AG04450 (cell line): Measurements from ENCODE around the gene CCDC30. TPM values are rescaled to one million over a fixed set of nuclear protein-coding genes. Genes with fewer than 3 reads are reported as not detected.

Experiments used
- CTCF ChIA-PET: fragments of 300-600, 350-600 bp; formaldehyde crosslinking; extraction: SDS; loops from one replicate; lab custom pipeline; 2022; ENCODE audit warnings: antibody characterized with exemption, inconsistent platforms; lab: Charles Lee
- POLR2A ChIA-PET: fragments of 350-600 bp; formaldehyde crosslinking; extraction: SDS; loops from one replicate; lab custom pipeline; 2021; ENCODE audit warnings: antibody characterized with exemption, inconsistent platforms; lab: Yijun Ruan, JAX
- DNase-seq: peaks from one replicate; pipeline ENCODE4 v3.0.0-alpha.2; 2011; ENCODE audit warnings: low read depth, low spot score
- H3K27ac ChIP-seq: one replicate; pipeline ENCODE4 v1.5.1; 2012; ENCODE audit warnings: low read depth, low read length, control low read depth
- H3K27me3 ChIP-seq: one replicate; pipeline ENCODE4 v1.6.0; 2012; ENCODE audit warnings: low read length; ENCODE audit not compliant: control insufficient read depth, insufficient read depth
- H3K4me3 ChIP-seq: 2 replicates; pipeline ENCODE4 v1.5.1; 2011; ENCODE audit warnings: mild to moderate bottlenecking, low read depth, low read length, control low read depth
- H3K9me3 ChIP-seq: 2 replicates; pipeline ENCODE4 v1.5.1; 2012; ENCODE audit warnings: low read length; ENCODE audit not compliant: control insufficient read depth, insufficient read depth
- polyA plus RNA-seq: library from polyadenylated mRNA; depleted of rRNA; stranded (reverse); fragments of >200 nt; gene quantifications from 2 replicates; pipeline ENCODE4 v1.2.3, GENCODE V29; 2011
- TF ChIP-seq, protein P1 (sequence below): IDR thresholded peaks from 2 replicates; pipeline ENCODE4 v1.5.1; 2011; ENCODE audit warnings: low read depth, low read length, control low read depth, inconsistent platforms

CCDC30 gene
- polyA plus RNA-seq, 1 experiment = 0.61 TPM

DNA sequence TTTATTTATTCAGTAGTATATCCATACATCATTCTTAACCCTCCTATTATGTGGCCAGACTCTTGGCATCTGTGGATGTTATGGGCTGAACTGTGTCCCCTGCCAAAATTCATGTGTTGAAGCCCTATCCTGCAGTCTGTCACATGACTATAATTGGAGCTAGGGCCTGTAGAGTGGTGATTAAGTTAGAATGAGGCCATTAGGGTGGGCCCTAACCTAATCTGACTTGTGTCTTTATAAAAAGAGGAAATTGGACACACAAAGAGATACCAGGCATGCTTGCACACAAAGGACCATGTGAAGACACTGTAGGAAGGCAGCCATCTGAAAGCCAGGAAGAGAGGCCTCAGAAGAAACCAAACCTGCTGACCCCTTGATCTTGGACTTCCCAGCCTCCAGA, 13.8 kb upstream of the CCDC30 start:
- Histone ChIP-seq H3K27ac (no peak overlapping the region), H3K9me3 (no peaks in the 10 kb centered on the region), H3K4me3 (no peak overlapping the region), H3K27me3 (peaks cover 11% of the 10 kb centered on the region)
- DNase-seq = no peak
- CTCF ChIA-PET = no interaction called here
- TF ChIP-seq, protein P1, sequence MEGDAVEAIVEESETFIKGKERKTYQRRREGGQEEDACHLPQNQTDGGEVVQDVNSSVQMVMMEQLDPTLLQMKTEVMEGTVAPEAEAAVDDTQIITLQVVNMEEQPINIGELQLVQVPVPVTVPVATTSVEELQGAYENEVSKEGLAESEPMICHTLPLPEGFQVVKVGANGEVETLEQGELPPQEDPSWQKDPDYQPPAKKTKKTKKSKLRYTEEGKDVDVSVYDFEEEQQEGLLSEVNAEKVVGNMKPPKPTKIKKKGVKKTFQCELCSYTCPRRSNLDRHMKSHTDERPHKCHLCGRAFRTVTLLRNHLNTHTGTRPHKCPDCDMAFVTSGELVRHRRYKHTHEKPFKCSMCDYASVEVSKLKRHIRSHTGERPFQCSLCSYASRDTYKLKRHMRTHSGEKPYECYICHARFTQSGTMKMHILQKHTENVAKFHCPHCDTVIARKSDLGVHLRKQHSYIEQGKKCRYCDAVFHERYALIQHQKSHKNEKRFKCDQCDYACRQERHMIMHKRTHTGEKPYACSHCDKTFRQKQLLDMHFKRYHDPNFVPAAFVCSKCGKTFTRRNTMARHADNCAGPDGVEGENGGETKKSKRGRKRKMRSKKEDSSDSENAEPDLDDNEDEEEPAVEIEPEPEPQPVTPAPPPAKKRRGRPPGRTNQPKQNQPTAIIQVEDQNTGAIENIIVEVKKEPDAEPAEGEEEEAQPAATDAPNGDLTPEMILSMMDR = no peak
- POLR2A ChIA-PET = no interaction called here

DNA sequence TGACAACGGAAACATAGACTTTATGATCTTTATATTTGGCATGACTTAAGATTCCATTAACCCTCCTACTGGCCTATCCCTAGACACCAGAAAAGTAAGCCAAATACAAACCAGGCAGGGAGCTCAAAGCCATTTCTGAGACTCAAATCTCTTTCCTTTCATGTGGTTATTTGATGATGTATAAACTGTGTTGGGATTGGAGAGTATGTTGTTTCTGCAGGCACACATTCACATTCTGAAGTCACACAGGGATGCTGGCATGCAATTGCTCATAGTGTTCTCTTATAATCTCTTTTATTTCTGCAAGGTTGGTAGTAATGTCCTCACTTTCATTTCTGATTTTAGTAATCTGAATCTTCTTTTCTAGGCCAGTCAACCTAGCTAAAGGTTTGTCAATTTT, 13.0 kb upstream of the CCDC30 start:
- Histone ChIP-seq H3K9me3 (peaks cover under 1% of the 10 kb centered on the region; the same call in 1 of the 2 replicates), H3K27me3 (peaks cover 11% of the 10 kb centered on the region), H3K4me3 (no peak overlapping the region), H3K27ac (no peak overlapping the region)
- no peak for DNase-seq
- CTCF ChIA-PET = interaction anchor here (0.6 kb wide), 1 partner anchor 522 kb away, joined by 4 read pairs; no protein-coding TSS in a partner anchor
- TF ChIP-seq, protein P1 = no peak
- POLR2A ChIA-PET = no interaction called here

DNA sequence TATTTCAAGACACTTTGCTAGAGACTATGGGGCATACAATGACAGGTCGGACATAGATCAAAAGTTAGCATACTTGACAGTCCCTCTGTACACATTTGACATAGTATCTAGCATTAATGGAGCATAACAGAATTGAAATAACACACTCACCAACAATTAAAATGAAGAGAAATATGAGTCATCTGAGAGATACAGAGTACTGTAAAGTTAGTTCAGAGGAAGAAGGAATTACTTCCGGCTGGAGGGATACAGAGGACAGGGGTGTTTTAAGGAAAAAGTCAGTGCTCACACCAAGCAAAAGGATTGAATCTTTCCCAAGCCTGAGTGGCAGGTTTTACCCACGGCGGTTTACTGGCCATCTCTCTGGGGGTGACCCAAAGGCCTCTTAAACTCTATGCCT, 9.7 kb upstream of the CCDC30 start:
- H3K27me3 ChIP-seq = peaks cover 3% of the 10 kb centered on the region
- H3K4me3 ChIP-seq = no peak overlapping the region
- H3K9me3 ChIP-seq = peaks cover 11% of the 10 kb centered on the region; the same call in 1 of the 2 replicates
- TF ChIP-seq, protein P1 = no peak
- ChIA-PET CTCF (no interaction called here), POLR2A (no interaction called here)
- H3K27ac ChIP-seq = no peak overlapping the region
- DNase-seq = no peak

DNA sequence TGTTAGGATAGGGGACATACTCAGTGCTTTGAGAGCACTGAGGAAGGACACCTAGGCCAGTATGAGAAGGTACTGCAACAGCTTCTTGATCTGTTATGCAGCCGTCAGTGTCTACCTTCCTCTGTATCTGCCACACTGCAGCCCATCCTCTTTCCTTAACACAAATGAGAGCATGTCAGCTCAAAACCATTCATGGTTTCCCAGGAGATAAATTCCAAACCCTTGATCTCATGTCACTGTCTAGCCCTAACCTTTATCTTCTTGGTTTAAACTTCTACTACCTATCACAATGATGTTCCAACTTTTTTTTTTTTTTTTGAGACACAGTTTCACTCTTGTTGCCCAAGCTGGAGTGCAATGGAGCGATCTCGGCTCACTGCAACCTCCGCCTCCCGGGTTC, 8.7 kb upstream of the CCDC30 start:
- DNase-seq = no peak
- H3K27ac ChIP-seq = no peak overlapping the region
- TF ChIP-seq, protein P1 = no peak
- ChIA-PET POLR2A (interaction anchor here (0.7 kb wide), 1 partner anchor 135 kb away, joined by 7 read pairs; no protein-coding TSS in a partner anchor), CTCF (interaction anchor here (0.7 kb wide), 1 partner anchor 87 kb away, joined by 3 read pairs; no protein-coding TSS in a partner anchor)
- peaks cover 3% of the 10 kb centered on the region for H3K27me3 ChIP-seq
- H3K9me3 ChIP-seq = peaks cover 11% of the 10 kb centered on the region; the same call in 1 of the 2 replicates
- H3K4me3 ChIP-seq = no peak overlapping the region

DNA sequence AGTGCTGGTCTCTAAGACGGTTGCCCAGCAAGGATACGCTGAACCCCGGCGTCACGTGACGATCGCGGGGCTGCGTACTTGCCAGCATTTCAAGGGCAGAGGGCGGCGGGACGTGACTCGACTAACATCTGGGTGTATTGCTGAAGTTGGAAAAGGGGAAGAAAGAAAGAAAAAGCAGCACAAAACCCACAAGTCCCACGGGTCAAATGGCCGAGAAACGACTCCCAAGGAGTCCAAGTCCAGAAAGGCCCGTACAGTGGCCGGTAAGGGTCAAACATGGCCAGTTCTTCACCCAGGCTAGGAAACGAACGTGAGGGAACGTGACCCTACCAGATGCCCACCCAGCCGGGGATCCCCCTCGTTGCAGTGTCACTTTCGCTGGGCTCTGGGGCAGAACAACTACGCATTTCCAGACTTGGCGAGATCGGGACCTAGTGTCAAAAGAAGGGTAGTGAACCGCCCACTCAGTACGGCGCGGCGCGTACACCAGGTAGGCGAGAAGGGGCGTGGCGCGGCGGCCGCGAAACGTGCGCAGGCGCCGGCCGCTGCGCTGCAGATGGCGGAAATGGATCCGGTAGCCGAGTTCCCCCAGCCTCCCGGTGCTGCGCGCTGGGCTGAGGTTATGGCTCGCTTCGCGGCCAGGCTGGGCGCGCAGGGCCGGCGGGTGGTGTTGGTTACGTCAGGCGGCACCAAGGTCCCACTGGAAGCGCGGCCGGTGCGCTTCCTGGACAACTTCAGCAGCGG, 6.9 kb upstream of the CCDC30 start, which contains the start of the genes PPCS and ZMYND12:
Gene PPCS, plus strand, starts transcription at position 534 of the 744 bp plus-strand sequence. Its CDS starts 23 bp downstream, at position 557.
Gene ZMYND12, minus strand, starts transcription at position 13 of the 744 bp plus-strand sequence. CDS start 25 bp downstream, outside the sequence.
- ChIA-PET CTCF (no interaction called here), POLR2A (no interaction called here)
- H3K4me3 ChIP-seq = peak within 1 kb of the TSS; percentile 81
- peak within 1 kb of the TSS; percentile 73 for H3K27ac ChIP-seq
- peak; percentile 33 for DNase-seq
- H3K9me3 ChIP-seq = peaks cover 11% of the 10 kb centered on the region; the same call in 1 of the 2 replicates
- TF ChIP-seq, protein P1 = no peak; the same call in 1 of the 2 replicates
- H3K27me3 ChIP-seq = peaks cover 3% of the 10 kb centered on the region
